Neuronal stem cell (in vitro differentiated cells): ENCODE measurements around the gene CD151.
A peak's percentile ranks its signal among the peaks of the same experiment; 100 is the strongest.

Source experiments
- DNase-seq: peaks from one replicate; pipeline ENCODE4 v3.0.0-alpha.2; 2013; ENCODE audit warnings: low spot score
- H2AFZ ChIP-seq: one replicate; pipeline ENCODE4 v1.6.1; 2013; ENCODE audit warnings: mild to moderate bottlenecking, low read length, inconsistent platforms
- H2AK5ac ChIP-seq: 2 replicates; pipeline ENCODE4 v1.6.1; 2013; ENCODE audit warnings: low read depth, mild to moderate bottlenecking, inconsistent platforms, low read length, moderate library complexity, mixed read lengths
- H2BK120ac ChIP-seq: 2 replicates; pipeline ENCODE4 v1.6.1; 2013; ENCODE audit warnings: low read depth, mild to moderate bottlenecking, inconsistent platforms, low read length, moderate library complexity, mixed read lengths
- H2BK12ac ChIP-seq: one replicate; pipeline ENCODE4 v1.6.1; 2013; ENCODE audit warnings: low read length, inconsistent platforms
- H2BK15ac ChIP-seq: 2 replicates; pipeline ENCODE4 v1.6.1; 2013; ENCODE audit warnings: mild to moderate bottlenecking, low read length, inconsistent platforms, mixed read lengths
- H2BK5ac ChIP-seq: one replicate; pipeline ENCODE4 v1.6.1; 2013; ENCODE audit warnings: inconsistent platforms, mild to moderate bottlenecking, low read length, moderate library complexity
- H3K14ac ChIP-seq: one replicate; pipeline ENCODE4 v1.6.1; 2013; ENCODE audit warnings: low read length, inconsistent platforms
- H3K18ac ChIP-seq: 2 replicates; pipeline ENCODE4 v1.6.1; 2013; ENCODE audit warnings: low read length, inconsistent platforms
- H3K23ac ChIP-seq: 2 replicates; pipeline ENCODE4 v1.6.1; 2013; ENCODE audit warnings: low read depth, mild to moderate bottlenecking, mixed read lengths, low read length, inconsistent platforms; ENCODE audit not compliant: poor library complexity
- H3K27ac ChIP-seq: replicated peaks from 3 replicates; pipeline ENCODE4 v1.5.1; 2013; ENCODE audit warnings: low read length, inconsistent platforms
- H3K27me3 ChIP-seq, 3 experiments: 2 replicates each; pipeline ENCODE4 v1.6.1; 2013; ENCODE audit warnings: low read length in 3 of 3, mild to moderate bottlenecking in 2 of 3, inconsistent platforms in 1 of 3, low read depth in 1 of 3, mixed read lengths in 1 of 3, moderate library complexity in 1 of 3; ENCODE audit not compliant: control insufficient read depth in 3 of 3, insufficient read depth in 3 of 3
- H3K36me3 ChIP-seq, 2 donors: replicated peaks in 1 of 2; 2 replicates each; pipeline ENCODE4 v1.6.1; 2013; ENCODE audit warnings: low read length in 2 of 2; ENCODE audit not compliant: control insufficient read depth in 2 of 2, insufficient read depth in 2 of 2
- H3K4ac ChIP-seq: 2 replicates; pipeline ENCODE4 v1.6.1; 2013; ENCODE audit warnings: inconsistent platforms, mild to moderate bottlenecking, low read length, moderate library complexity
- H3K4me1 ChIP-seq, 2 donors: 1 replicate in 1 of 2; 2 replicates in 1 of 2; pipeline ENCODE4 v1.6.1; 2013; ENCODE audit warnings: low read length in 2 of 2, low read depth in 1 of 2; ENCODE audit not compliant: control insufficient read depth in 2 of 2, insufficient read depth in 1 of 2
- H3K4me2 ChIP-seq: one replicate; pipeline ENCODE4 v1.6.1; 2013; ENCODE audit warnings: mild to moderate bottlenecking, low read length, inconsistent platforms; ENCODE audit not compliant: insufficient read depth, poor library complexity, severe bottlenecking
- H3K4me3 ChIP-seq, 2 donors: 2 replicates each; pipeline ENCODE4 v1.5.1; 2013; ENCODE audit warnings: low read length in 2 of 2, mild to moderate bottlenecking in 2 of 2, inconsistent platforms in 1 of 2, moderate library complexity in 1 of 2
- H3K79me1 ChIP-seq: one replicate; pipeline ENCODE4 v1.6.1; 2013; ENCODE audit warnings: low read depth, mild to moderate bottlenecking, inconsistent platforms, low read length, moderate library complexity
- H3K9ac ChIP-seq: one replicate; pipeline ENCODE4 v1.6.1; 2013; ENCODE audit warnings: mild to moderate bottlenecking, low read depth, low read length, inconsistent platforms; ENCODE audit not compliant: poor library complexity
- H3K9me3 ChIP-seq, 2 donors: replicated peaks in 1 of 2; 2 replicates each; pipeline versions ENCODE3 to v1.6.1; 2013; ENCODE audit warnings: low read length in 2 of 2, mild to moderate bottlenecking in 2 of 2, inconsistent platforms in 1 of 2, low read depth in 1 of 2, mixed read lengths in 1 of 2, moderate library complexity in 1 of 2; ENCODE audit not compliant: control insufficient read depth in 2 of 2, insufficient read depth in 1 of 2
- H4K8ac ChIP-seq: one replicate; pipeline ENCODE4 v1.6.1; 2013; ENCODE audit warnings: low read depth, mild to moderate bottlenecking, inconsistent platforms, low read length, moderate library complexity
- H4K91ac ChIP-seq: one replicate; pipeline ENCODE4 v1.6.1; 2013; ENCODE audit warnings: low read length, low read depth, mild to moderate bottlenecking, inconsistent platforms; ENCODE audit not compliant: poor library complexity
- WGBS, 2 donors: extraction: QIAGEN DNeasy Blood & Tissue Kit; methylation state at CpG; one replicate each; pipeline ENCODE4 v1.1.7; 2013; ENCODE audit warnings: missing lambda C conversion rate in 2 of 2, mixed read lengths in 1 of 2; ENCODE audit not compliant: insufficient read length in 2 of 2, insufficient replicate concordance in 1 of 2; ENCODE audit errors: extremely low coverage in 2 of 2; 5-methylcytosine and 5-hydroxymethylcytosine counted together

Gene CD151

GRCh38 chr11:827897-828192 lies 4.9 kb upstream of the CD151 start, which contains the start of gene CRACR2B:
Gene CRACR2B, plus strand, starts transcription at chr11:827919. Its CDS starts 689 bp downstream, at chr11:828608.
- Histone ChIP-seq H3K23ac (peak within 1 kb of the TSS; percentile 93), H2BK120ac (no peak within 1 kb of the TSS), H3K79me1 (peaks cover 3% of the 10 kb centered on the region), H3K9ac (peak within 1 kb of the TSS; percentile 77), H3K36me3 (peaks cover 0 to 22% of the 10 kb centered on the region in 2 donors), H3K9me3 (peaks cover 0 to 3% of the 10 kb centered on the region in 2 donors), H3K27me3 (peaks cover 9 to 56% (median 18%) of the 10 kb centered on the region in 3 experiments), H3K27ac (no peak within 1 kb of the TSS), H2AK5ac (peak within 1 kb of the TSS; percentile 85), H3K4me1 (peaks cover 45 to 53% of the 10 kb centered on the region in 2 donors), H2BK5ac (peak within 1 kb of the TSS; percentile 88), H4K8ac (no peak within 1 kb of the TSS), H2AFZ (peak within 1 kb of the TSS; percentile 80), H2BK15ac (peak within 1 kb of the TSS; percentile 82), H3K18ac (peak within 1 kb of the TSS; percentile 92), H3K4me3 (peak within 1 kb of the TSS; percentile 45 to 55), H3K4ac (peak within 1 kb of the TSS; percentile 13), H4K91ac (no peak within 1 kb of the TSS), H3K14ac (peak within 1 kb of the TSS; percentile 97), H2BK12ac (peak within 1 kb of the TSS; percentile 8), H3K4me2 (peak within 1 kb of the TSS; percentile 83)
- WGBS, 2 donors = no CpG with 5 or more reads among the region's 5 CpGs
- DNase-seq = no peak

GRCh38 chr11:828506-829175 lies 4.1 kb upstream of the CD151 start:
- H3K4me1 ChIP-seq = peaks cover 45 to 56% of the 10 kb centered on the region in 2 donors

GRCh38 chr11:829176-829846 lies 3.4 kb upstream of the CD151 start:
- Histone ChIP-seq H2AFZ (peak overlapping the region; percentile 80), H2BK5ac (peak overlapping the region; percentile 95), H3K4me2 (peak overlapping the region; percentile 86), H2AK5ac (peak overlapping the region; percentile 41), H3K18ac (peak overlapping the region; percentile 80), H2BK15ac (peak overlapping the region; percentile 40), H3K14ac (peak overlapping the region; percentile 1), H3K36me3 (peaks cover 0 to 11% of the 10 kb centered on the region in 2 donors), H3K9me3 (peaks cover 0 to 3% of the 10 kb centered on the region in 2 donors), H3K4ac (no peak overlapping the region), H3K27me3 (peaks cover 9 to 56% (median 18%) of the 10 kb centered on the region in 3 experiments), H3K4me1 (peaks cover 49 to 59% of the 10 kb centered on the region in 2 donors), H2BK12ac (peak overlapping the region; percentile 8), H2BK120ac (no peak overlapping the region), H3K27ac (no peak overlapping the region), H3K4me3 (peak overlapping the region; percentile 45 to 73), H4K91ac (no peak overlapping the region), H3K23ac (peak overlapping the region; percentile 70), H4K8ac (no peak overlapping the region), H3K79me1 (peaks cover 7% of the 10 kb centered on the region), H3K9ac (peak overlapping the region; percentile 91)
- DNase-seq = no peak
- WGBS, 2 donors = no CpG with 5 or more reads among the region's 40 CpGs

More at GRCh38 chr11:828506-829175, 4.1 kb upstream of the CD151 start:
- Histone ChIP-seq H4K91ac (no peak overlapping the region), H3K9me3 (peaks cover 0 to 3% of the 10 kb centered on the region in 2 donors), H2AFZ (peak overlapping the region; percentile 80), H2BK12ac (peak overlapping the region; percentile 8), H3K4me3 (peak overlapping the region in 1 of 2 donors; percentile 45), H3K9ac (peak overlapping the region; percentile 91), H2BK120ac (no peak overlapping the region), H2BK15ac (peak overlapping the region; percentile 82), H3K14ac (peak overlapping the region; percentile 9), H3K18ac (peak overlapping the region; percentile 72), H2BK5ac (no peak overlapping the region), H3K27ac (no peak overlapping the region), H3K23ac (peak overlapping the region; percentile 40), H2AK5ac (peak overlapping the region; percentile 85), H3K4me2 (peak overlapping the region; percentile 11), H4K8ac (no peak overlapping the region), H3K36me3 (peaks cover 0 to 18% of the 10 kb centered on the region in 2 donors), H3K79me1 (peaks cover 7% of the 10 kb centered on the region), H3K27me3 (peaks cover 9 to 56% (median 18%) of the 10 kb centered on the region in 3 experiments), H3K4ac (peak overlapping the region; percentile 13)
- no peak for DNase-seq
- no CpG with 5 or more reads among the region's 21 CpGs for WGBS, 2 donors

GRCh38 chr11:829847-830294 lies 2.9 kb upstream of the CD151 start:
- peak overlapping the region; percentile 70 for H3K23ac ChIP-seq
- H3K9ac ChIP-seq = peak overlapping the region; percentile 91
- no peak overlapping the region for H3K27ac ChIP-seq
- peak overlapping the region; percentile 80 for H3K18ac ChIP-seq
- H2BK120ac ChIP-seq = no peak overlapping the region
- peak overlapping the region; percentile 41 for H2AK5ac ChIP-seq
- H3K27me3 ChIP-seq = peaks cover 9 to 56% (median 18%) of the 10 kb centered on the region in 3 experiments
- H4K91ac ChIP-seq = no peak overlapping the region
- peak overlapping the region; percentile 80 for H2AFZ ChIP-seq
- peak overlapping the region; percentile 86 for H3K4me2 ChIP-seq
- H3K4ac ChIP-seq = no peak overlapping the region
- H3K4me1 ChIP-seq = peaks cover 53 to 59% of the 10 kb centered on the region in 2 donors
- DNase-seq = no peak
- peak overlapping the region; percentile 40 for H2BK15ac ChIP-seq
- peaks cover 0 to 10% of the 10 kb centered on the region in 2 donors for H3K36me3 ChIP-seq
- WGBS, 2 donors = no CpG with 5 or more reads among the region's 39 CpGs
- H2BK5ac ChIP-seq = peak overlapping the region; percentile 95
- no peak overlapping the region for H4K8ac ChIP-seq
- peak overlapping the region; percentile 71 for H3K14ac ChIP-seq
- H3K9me3 ChIP-seq = peaks cover 0 to 3% of the 10 kb centered on the region in 2 donors
- peak overlapping the region; percentile 45 to 73 for H3K4me3 ChIP-seq
- H3K79me1 ChIP-seq = peaks cover 10% of the 10 kb centered on the region
- no peak overlapping the region for H2BK12ac ChIP-seq
